Kidney epithelial cell (primary cell): Measurements from ENCODE around the gene PHF8. TPM values are rescaled to one million over a fixed set of nuclear protein-coding genes. Genes with fewer than 3 reads are reported as not detected.

Source experiments
- DNase-seq: peaks from one replicate; pipeline ENCODE4 v3.0.0-alpha.2; 2010; ENCODE audit warnings: low read depth
- H3K27me3 ChIP-seq: 2 replicates; pipeline ENCODE4 v1.6.0; 2011; ENCODE audit warnings: low read length; ENCODE audit not compliant: control insufficient read depth, insufficient read depth
- H3K36me3 ChIP-seq: 2 replicates; pipeline ENCODE4 v1.5.1; 2011; ENCODE audit warnings: low read length; ENCODE audit not compliant: control insufficient read depth, insufficient read depth
- H3K4me3 ChIP-seq: 2 replicates; pipeline ENCODE4 v1.5.1; 2011; ENCODE audit warnings: low read depth, mild to moderate bottlenecking, control low read depth, low read length
- CTCF ChIP-seq: IDR thresholded peaks from 2 replicates; pipeline ENCODE4 v1.5.1; 2011; ENCODE audit warnings: mild to moderate bottlenecking, moderate library complexity, low read length, control low read depth, inconsistent platforms; ENCODE audit not compliant: insufficient read depth, poor library complexity, severe bottlenecking
- total RNA-seq: library from RNA; depleted of rRNA; stranded (reverse); fragments of >200 nt; gene quantifications from 2 replicates; pipeline ENCODE4 v1.2.3, GENCODE V29; 2015

PHF8 gene
- total RNA-seq, 1 donor from 2014 or later, result 13.2 TPM

GRCh38 chrX:54012830-54013500 lies 31.3 kb downstream of the PHF8 start:
- no peaks in the 10 kb centered on the region for H3K36me3 ChIP-seq
- no peak for TF ChIP-seq CTCF

DNA sequence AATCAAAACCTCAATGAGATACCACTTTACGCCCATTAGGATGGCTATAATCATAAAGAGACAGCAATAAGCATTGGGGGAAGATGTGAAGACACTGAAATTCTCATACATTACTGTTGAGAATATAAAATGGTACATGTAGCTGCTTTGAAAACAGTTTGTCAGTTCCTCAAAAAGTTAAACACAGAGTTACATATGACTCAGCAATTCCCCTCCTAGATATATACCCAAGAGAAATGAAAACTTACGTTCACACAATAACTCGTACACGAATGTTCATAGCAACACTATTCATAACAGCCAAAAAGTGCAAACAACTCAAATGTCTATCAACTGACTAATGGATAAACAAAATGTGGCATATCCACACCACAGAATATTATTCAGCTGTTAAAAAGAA lies 36.6 kb downstream of the PHF8 start:
- Histone ChIP-seq H3K4me3 (no peak overlapping the region), H3K36me3 (no peaks in the 10 kb centered on the region), H3K27me3 (no peaks in the 10 kb centered on the region)
- no peak for TF ChIP-seq CTCF
- DNase-seq, result no peak

More at GRCh38 chrX:54012830-54013500, 31.3 kb downstream of the PHF8 start:
- no peak for DNase-seq
- Histone ChIP-seq H3K4me3 (no peak overlapping the region), H3K27me3 (no peaks in the 10 kb centered on the region)

GRCh38 chrX:53997724-53998123 lies 46.5 kb downstream of the PHF8 start:
- no peaks in the 10 kb centered on the region for H3K27me3 ChIP-seq
- no peak for DNase-seq
- H3K36me3 ChIP-seq, result no peaks in the 10 kb centered on the region
- TF ChIP-seq CTCF, result no peak
- H3K4me3 ChIP-seq, result no peak overlapping the region

GRCh38 chrX:53992589-53992988 lies 51.7 kb downstream of the PHF8 start:
- H3K27me3 ChIP-seq, result no peaks in the 10 kb centered on the region
- H3K4me3 ChIP-seq, result no peak overlapping the region
- no peak for TF ChIP-seq CTCF
- no peak for DNase-seq
- no peaks in the 10 kb centered on the region for H3K36me3 ChIP-seq

GRCh38 chrX:53990171-53990570 lies 54.1 kb downstream of the PHF8 start:
- no peak overlapping the region for H3K4me3 ChIP-seq
- DNase-seq, result no peak
- no peaks in the 10 kb centered on the region for H3K27me3 ChIP-seq
- no peak for TF ChIP-seq CTCF
- H3K36me3 ChIP-seq, result no peaks in the 10 kb centered on the region

DNA sequence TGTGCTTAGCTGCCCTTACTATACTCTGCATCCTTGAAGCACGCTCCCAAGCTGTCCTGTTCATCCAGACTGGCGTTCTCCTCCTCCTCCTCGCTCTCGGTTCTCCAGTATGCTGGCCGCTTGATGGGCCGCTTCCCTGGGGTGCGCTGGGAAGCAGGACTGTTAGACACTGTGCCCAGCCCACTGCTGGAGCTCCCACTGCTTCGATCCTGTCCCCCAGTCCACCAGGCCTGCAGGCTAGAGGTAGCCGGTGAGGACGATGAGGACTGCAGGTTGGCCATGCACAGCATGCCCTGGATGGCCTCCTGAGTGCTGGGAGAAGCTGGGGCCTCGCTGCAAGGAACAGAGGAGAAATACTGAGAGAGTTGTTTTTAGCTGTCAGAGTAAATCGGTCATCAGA lies 59.4 kb downstream of the PHF8 start:
- DNase-seq, result no peak
- H3K27me3 ChIP-seq, result no peaks in the 10 kb centered on the region
- TF ChIP-seq CTCF, result no peak
- no peaks in the 10 kb centered on the region for H3K36me3 ChIP-seq
- H3K4me3 ChIP-seq, result no peak overlapping the region
